H9 (cell line): ENCODE measurements around the gene BRCA2. TPM values are rescaled to one million over a fixed set of nuclear protein-coding genes. Genes with fewer than 3 reads are reported as not detected.

Experiments used
- DNase-seq: peaks from one replicate; pipeline ENCODE4 v3.0.0-alpha.2; 2017
- H2AFZ ChIP-seq: one replicate; pipeline ENCODE4 v1.6.1; 2013; ENCODE audit warnings: mild to moderate bottlenecking, low read length, control low read depth, moderate library complexity
- H2AK5ac ChIP-seq: 2 replicates; pipeline ENCODE4 v1.6.1; 2013; ENCODE audit warnings: low read length, control low read depth, mixed read lengths; ENCODE audit not compliant: insufficient read length
- H2BK120ac ChIP-seq: one replicate; pipeline ENCODE4 v1.6.1; 2013; ENCODE audit warnings: low read depth, mild to moderate bottlenecking, low read length, control low read depth, inconsistent platforms; ENCODE audit not compliant: poor library complexity, severe bottlenecking
- H2BK12ac ChIP-seq: 2 replicates; pipeline ENCODE4 v1.6.1; 2013; ENCODE audit warnings: low read length, control low read depth, mixed read lengths, low read depth; ENCODE audit not compliant: insufficient read length
- H2BK15ac ChIP-seq: 2 replicates; pipeline ENCODE4 v1.6.1; 2013; ENCODE audit warnings: low read depth, low read length, control low read depth
- H2BK20ac ChIP-seq: one replicate; pipeline ENCODE4 v1.6.1; 2013; ENCODE audit warnings: low read depth, mild to moderate bottlenecking, low read length, control low read depth, inconsistent platforms; ENCODE audit not compliant: poor library complexity, severe bottlenecking
- H2BK5ac ChIP-seq: 2 replicates; pipeline ENCODE4 v1.6.1; 2013; ENCODE audit warnings: low read length, control low read depth, mixed read lengths; ENCODE audit not compliant: insufficient read length
- H3K14ac ChIP-seq: 2 replicates; pipeline ENCODE4 v1.6.1; 2013; ENCODE audit warnings: low read length, control low read depth; ENCODE audit not compliant: insufficient read depth
- H3K18ac ChIP-seq: 2 replicates; pipeline ENCODE4 v1.6.1; 2013; ENCODE audit warnings: low read depth, mild to moderate bottlenecking, mixed read lengths, low read length, control low read depth; ENCODE audit not compliant: insufficient read length
- H3K23ac ChIP-seq: 2 replicates; pipeline ENCODE4 v1.6.1; 2013; ENCODE audit warnings: low read length, control low read depth, mixed read lengths, low read depth; ENCODE audit not compliant: insufficient read length
- H3K23me2 ChIP-seq: 2 replicates; pipeline ENCODE4 v1.6.1; 2013; ENCODE audit warnings: low read depth, mild to moderate bottlenecking, mixed read lengths, low read length, control low read depth; ENCODE audit not compliant: insufficient read length, poor library complexity, severe bottlenecking
- H3K27ac ChIP-seq: 2 replicates; pipeline ENCODE4 v1.5.1; 2013; ENCODE audit warnings: low read length, control low read depth, mixed read lengths, low read depth; ENCODE audit not compliant: insufficient read length
- H3K27me3 ChIP-seq: 2 replicates; pipeline ENCODE4 v1.6.1; 2013; ENCODE audit warnings: low read length, control low read depth, inconsistent platforms; ENCODE audit not compliant: insufficient read depth
- H3K4ac ChIP-seq: 2 replicates; pipeline ENCODE4 v1.6.1; 2013; ENCODE audit warnings: low read depth, mild to moderate bottlenecking, control low read depth, inconsistent platforms, low read length, moderate library complexity
- H3K4me1 ChIP-seq: 2 replicates; pipeline ENCODE4 v1.6.1; 2013; ENCODE audit warnings: low read length, control low read depth, inconsistent platforms; ENCODE audit not compliant: insufficient read depth
- H3K4me2 ChIP-seq: 2 replicates; pipeline ENCODE4 v1.6.1; 2013; ENCODE audit warnings: low read length, control low read depth, mixed read lengths; ENCODE audit not compliant: insufficient read length, insufficient read depth
- H3K56ac ChIP-seq: 2 replicates; pipeline ENCODE4 v1.6.1; 2013; ENCODE audit warnings: low read depth, mild to moderate bottlenecking, mixed read lengths, low read length, control low read depth; ENCODE audit not compliant: insufficient read length
- H3K79me1 ChIP-seq: 2 replicates; pipeline ENCODE4 v1.6.1; 2013; ENCODE audit warnings: low read depth, mild to moderate bottlenecking, moderate library complexity, low read length, control low read depth, inconsistent platforms; ENCODE audit not compliant: insufficient read depth, poor library complexity, severe bottlenecking
- H3K79me2 ChIP-seq: 2 replicates; pipeline ENCODE4 v1.6.1; 2013; ENCODE audit warnings: low read length, control low read depth, inconsistent platforms; ENCODE audit not compliant: insufficient read depth
- H3K9ac ChIP-seq: 2 replicates; pipeline ENCODE4 v1.6.1; 2013; ENCODE audit warnings: low read length, control low read depth, mixed read lengths; ENCODE audit not compliant: insufficient read length; ENCODE audit errors: extremely low read depth
- H3K9me3 ChIP-seq: one replicate; pipeline ENCODE4 v1.6.1; 2013; ENCODE audit warnings: low read depth, low read length, inconsistent platforms; ENCODE audit not compliant: control insufficient read depth
- H3T11ph ChIP-seq: one replicate; pipeline ENCODE4 v1.6.1; 2013; ENCODE audit warnings: mild to moderate bottlenecking, low read length, control low read depth, inconsistent platforms
- H4K20me1 ChIP-seq: one replicate; pipeline ENCODE4 v1.6.1; 2013; ENCODE audit not compliant: control insufficient read depth, insufficient read length, insufficient read depth
- H4K5ac ChIP-seq: 2 replicates; pipeline ENCODE4 v1.6.1; 2013; ENCODE audit warnings: low read depth, mild to moderate bottlenecking, mixed read lengths, low read length, control low read depth; ENCODE audit not compliant: insufficient read length
- H4K8ac ChIP-seq: replicated peaks from 2 replicates; pipeline ENCODE4 v1.6.1; 2013; ENCODE audit warnings: low read length, control low read depth, mixed read lengths, low read depth; ENCODE audit not compliant: insufficient read length
- H4K91ac ChIP-seq: 2 replicates; pipeline ENCODE4 v1.6.1; 2013; ENCODE audit warnings: low read depth, mild to moderate bottlenecking, moderate library complexity, mixed read lengths, low read length, control low read depth; ENCODE audit not compliant: insufficient read length
- H3K27ac Mint-ChIP-seq, 3 experiments: 2 replicates in 2 of 3; 3 replicates in 1 of 3; pipeline ENCODE4 v1.8.0; 2020 to 2021; ENCODE audit warnings: mixed read lengths in 3 of 3, mild to moderate bottlenecking in 1 of 3, moderate library complexity in 1 of 3
- H3K27me3 Mint-ChIP-seq: 2 replicates; pipeline ENCODE4 v1.8.0; 2021; ENCODE audit warnings: low read depth, mild to moderate bottlenecking, moderate library complexity, mixed read lengths
- H3K36me3 Mint-ChIP-seq, 3 experiments: 2 replicates in 2 of 3; 3 replicates in 1 of 3; pipeline ENCODE4 v1.8.0; 2020 to 2021; ENCODE audit warnings: low read depth in 3 of 3, mixed read lengths in 3 of 3; ENCODE audit not compliant: insufficient read depth in 1 of 3
- H3K4me1 Mint-ChIP-seq, 2 experiments: 2 replicates each; pipeline ENCODE4 v1.8.0; 2020; ENCODE audit warnings: mixed read lengths in 2 of 2
- H3K4me3 Mint-ChIP-seq, 2 experiments: 2 replicates in 1 of 2; 3 replicates in 1 of 2; pipeline ENCODE4 v1.8.0; 2020 to 2021; ENCODE audit warnings: mild to moderate bottlenecking in 2 of 2, mixed read lengths in 2 of 2, moderate library complexity in 1 of 2
- H3K9me3 Mint-ChIP-seq, 2 experiments: 2 replicates in 1 of 2; 3 replicates in 1 of 2; pipeline ENCODE4 v1.8.0; 2020; ENCODE audit warnings: mild to moderate bottlenecking in 2 of 2, mixed read lengths in 2 of 2, moderate library complexity in 1 of 2
- WGBS: extraction: QIAGEN DNeasy Blood & Tissue Kit; methylation state at CpG from one replicate; pipeline ENCODE4 v1.1.7; 2013; ENCODE audit warnings: missing lambda C conversion rate, low lambda C conversion rate, mixed read lengths; ENCODE audit not compliant: insufficient read length; ENCODE audit errors: extremely low coverage; 5-methylcytosine and 5-hydroxymethylcytosine counted together
- total RNA-seq: library from RNA; stranded (reverse); gene quantifications from 2 replicates; pipeline ENCODE4 v1.2.1, GENCODE V29; 2021
- TF ChIP-seq, protein P1 (sequence below): fragments of 200-600 bp; sonication (generic); conservative IDR thresholded peaks from 3 replicates; pipeline ENCODE4 v1.8.0; 2021; ENCODE audit warnings: antibody characterized with exemption, mild to moderate bottlenecking

The BRCA2 gene
- total RNA-seq, 1 experiment from 2014 or later, result 17.0 TPM

- no peak overlapping the region for H2BK20ac ChIP-seq
- H2BK12ac ChIP-seq, result no peak overlapping the region
- H3K27ac ChIP-seq, result no peak overlapping the region
- H3K36me3 Mint-ChIP-seq, result no peaks in the 10 kb centered on the region
- no peak overlapping the region for H3T11ph ChIP-seq
- no peaks in the 10 kb centered on the region for H3K9me3 Mint-ChIP-seq
- H3K79me2 ChIP-seq, result no peaks in the 10 kb centered on the region
- WGBS, result no CpG with 5 or more reads among the region's 6 CpGs
- no peak overlapping the region for H3K14ac ChIP-seq
- no peak overlapping the region for H3K18ac ChIP-seq
- no peaks in the 10 kb centered on the region for H3K9me3 ChIP-seq
- no peak overlapping the region for H2AFZ ChIP-seq
- H3K79me1 ChIP-seq, result no peaks in the 10 kb centered on the region
- H3K4me2 ChIP-seq, result no peak overlapping the region
- no peak overlapping the region for H2AK5ac ChIP-seq
- no peak overlapping the region for H3K56ac ChIP-seq
- H2BK5ac ChIP-seq, result no peak overlapping the region
- H4K20me1 ChIP-seq, result no peaks in the 10 kb centered on the region
- H3K4me3 Mint-ChIP-seq, result no peak overlapping the region
- H3K9ac ChIP-seq, result no peak overlapping the region
- H3K23ac ChIP-seq, result no peak overlapping the region
- no peaks in the 10 kb centered on the region for H3K27me3 ChIP-seq
- no peak overlapping the region for H2BK120ac ChIP-seq
- no peak overlapping the region for H4K8ac ChIP-seq
- H3K23me2 ChIP-seq, result peaks cover 5% of the 10 kb centered on the region
- H3K4me1 Mint-ChIP-seq, result peaks cover 22 to 23% of the 10 kb centered on the region in 2 experiments
- no peaks in the 10 kb centered on the region; the same call in 1 of the 2 replicates for H3K4me1 ChIP-seq
- H3K27ac Mint-ChIP-seq, result no peak overlapping the region
- no peak overlapping the region for H2BK15ac ChIP-seq
- H3K27me3 Mint-ChIP-seq, result peaks cover 17% of the 10 kb centered on the region
- TF ChIP-seq, protein P1, sequence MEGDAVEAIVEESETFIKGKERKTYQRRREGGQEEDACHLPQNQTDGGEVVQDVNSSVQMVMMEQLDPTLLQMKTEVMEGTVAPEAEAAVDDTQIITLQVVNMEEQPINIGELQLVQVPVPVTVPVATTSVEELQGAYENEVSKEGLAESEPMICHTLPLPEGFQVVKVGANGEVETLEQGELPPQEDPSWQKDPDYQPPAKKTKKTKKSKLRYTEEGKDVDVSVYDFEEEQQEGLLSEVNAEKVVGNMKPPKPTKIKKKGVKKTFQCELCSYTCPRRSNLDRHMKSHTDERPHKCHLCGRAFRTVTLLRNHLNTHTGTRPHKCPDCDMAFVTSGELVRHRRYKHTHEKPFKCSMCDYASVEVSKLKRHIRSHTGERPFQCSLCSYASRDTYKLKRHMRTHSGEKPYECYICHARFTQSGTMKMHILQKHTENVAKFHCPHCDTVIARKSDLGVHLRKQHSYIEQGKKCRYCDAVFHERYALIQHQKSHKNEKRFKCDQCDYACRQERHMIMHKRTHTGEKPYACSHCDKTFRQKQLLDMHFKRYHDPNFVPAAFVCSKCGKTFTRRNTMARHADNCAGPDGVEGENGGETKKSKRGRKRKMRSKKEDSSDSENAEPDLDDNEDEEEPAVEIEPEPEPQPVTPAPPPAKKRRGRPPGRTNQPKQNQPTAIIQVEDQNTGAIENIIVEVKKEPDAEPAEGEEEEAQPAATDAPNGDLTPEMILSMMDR, result no peak
- H4K5ac ChIP-seq, result no peak overlapping the region
- H4K91ac ChIP-seq, result no peak overlapping the region
- no peak for DNase-seq
- no peak overlapping the region for H3K4ac ChIP-seq
Observed at GRCh38 chr13:32407854-32408253, 92.5 kb downstream of the BRCA2 start.
